LNCaP clone FGC (cell line): ENCODE measurements around the gene PRPF40A.

Source experiments
- DNase-seq: peaks from one replicate; pipeline ENCODE4 v3.0.0-alpha.2; 2011; ENCODE audit warnings: low read depth
- H3K4me3 ChIP-seq: 2 replicates; pipeline ENCODE4 v1.5.1; 2011; ENCODE audit warnings: mild to moderate bottlenecking, low read depth, low read length, control low read depth
- TF ChIP-seq, protein P1 (sequence below): IDR thresholded peaks from 2 replicates; pipeline ENCODE4 v1.5.1; 2012; ENCODE audit warnings: mild to moderate bottlenecking; ENCODE audit not compliant: control insufficient read depth, insufficient read depth; ENCODE audit errors: extremely low read depth

Gene PRPF40A

GRCh38 chr2:152623076-152623740 lies 94.1 kb downstream of the PRPF40A start:
- TF ChIP-seq, protein P1, sequence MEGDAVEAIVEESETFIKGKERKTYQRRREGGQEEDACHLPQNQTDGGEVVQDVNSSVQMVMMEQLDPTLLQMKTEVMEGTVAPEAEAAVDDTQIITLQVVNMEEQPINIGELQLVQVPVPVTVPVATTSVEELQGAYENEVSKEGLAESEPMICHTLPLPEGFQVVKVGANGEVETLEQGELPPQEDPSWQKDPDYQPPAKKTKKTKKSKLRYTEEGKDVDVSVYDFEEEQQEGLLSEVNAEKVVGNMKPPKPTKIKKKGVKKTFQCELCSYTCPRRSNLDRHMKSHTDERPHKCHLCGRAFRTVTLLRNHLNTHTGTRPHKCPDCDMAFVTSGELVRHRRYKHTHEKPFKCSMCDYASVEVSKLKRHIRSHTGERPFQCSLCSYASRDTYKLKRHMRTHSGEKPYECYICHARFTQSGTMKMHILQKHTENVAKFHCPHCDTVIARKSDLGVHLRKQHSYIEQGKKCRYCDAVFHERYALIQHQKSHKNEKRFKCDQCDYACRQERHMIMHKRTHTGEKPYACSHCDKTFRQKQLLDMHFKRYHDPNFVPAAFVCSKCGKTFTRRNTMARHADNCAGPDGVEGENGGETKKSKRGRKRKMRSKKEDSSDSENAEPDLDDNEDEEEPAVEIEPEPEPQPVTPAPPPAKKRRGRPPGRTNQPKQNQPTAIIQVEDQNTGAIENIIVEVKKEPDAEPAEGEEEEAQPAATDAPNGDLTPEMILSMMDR = no peak
- no peak overlapping the region for H3K4me3 ChIP-seq
- DNase-seq = no peak

GRCh38 chr2:152622219-152622618 lies 95.0 kb downstream of the PRPF40A start:
- TF ChIP-seq, protein P1 = no peak
- no peak overlapping the region for H3K4me3 ChIP-seq
- no peak for DNase-seq

DNA sequence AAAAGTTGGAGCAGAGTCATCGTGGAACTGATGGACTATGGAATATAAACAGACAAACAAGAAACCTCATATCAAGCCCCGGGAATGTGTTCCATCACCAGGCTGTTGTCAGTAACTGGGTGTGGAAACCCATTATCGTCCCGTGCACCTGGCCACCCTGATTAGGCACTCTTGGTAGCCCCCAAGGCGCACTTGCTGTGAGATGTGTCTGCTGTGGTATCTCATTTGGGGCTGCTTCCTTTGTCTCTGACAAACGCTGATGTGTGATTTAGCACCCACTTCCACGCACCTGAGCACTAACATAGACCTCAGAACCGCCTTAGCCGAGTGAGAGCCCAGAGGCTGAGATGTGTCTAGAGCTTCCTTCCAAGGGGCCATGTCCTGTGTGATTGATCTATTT lies 96.3 kb downstream of the PRPF40A start:
- no peak for DNase-seq
- H3K4me3 ChIP-seq = no peak overlapping the region
- TF ChIP-seq, protein P1 = no peak

DNA sequence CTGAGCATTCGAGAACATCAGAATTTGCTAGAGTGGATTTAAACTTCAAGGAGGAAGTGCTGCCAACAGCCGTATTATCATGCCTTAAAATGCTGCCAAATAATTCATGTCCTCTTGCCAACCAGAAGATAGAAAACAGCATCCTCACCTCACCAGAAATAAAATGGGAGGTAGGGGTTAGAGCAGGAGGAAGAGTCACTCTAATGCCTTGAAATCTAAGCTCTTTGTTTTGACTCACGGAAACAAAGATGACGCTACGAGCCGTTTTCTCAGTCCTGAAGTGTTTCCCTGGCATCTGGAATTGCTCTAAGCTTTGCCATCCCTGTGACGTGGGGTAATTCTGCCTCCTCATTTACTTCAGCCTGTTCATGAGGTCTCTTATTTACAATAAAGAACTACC lies 97.1 kb downstream of the PRPF40A start:
- TF ChIP-seq, protein P1 = no peak
- H3K4me3 ChIP-seq = no peak overlapping the region
- no peak for DNase-seq

DNA sequence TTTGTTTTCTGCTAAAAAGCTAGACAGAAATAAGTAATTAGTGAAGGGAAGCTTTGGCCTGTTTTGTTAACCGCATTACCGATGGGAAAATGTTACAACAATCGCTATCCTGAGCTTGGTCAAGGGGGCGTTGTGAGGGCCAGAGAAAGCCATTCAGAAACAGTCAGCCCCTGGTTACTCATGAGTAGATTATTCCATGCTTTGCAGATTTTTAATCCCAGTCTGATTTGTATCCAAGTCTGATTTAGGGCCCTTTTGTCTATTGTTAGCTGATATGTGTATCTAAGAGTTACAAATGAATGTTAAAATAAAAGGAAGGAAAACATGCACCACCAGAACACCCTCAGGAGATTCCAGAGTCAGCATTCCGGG lies 99.1 kb downstream of the PRPF40A start:
- TF ChIP-seq, protein P1 = no peak
- no peak for DNase-seq

DNA sequence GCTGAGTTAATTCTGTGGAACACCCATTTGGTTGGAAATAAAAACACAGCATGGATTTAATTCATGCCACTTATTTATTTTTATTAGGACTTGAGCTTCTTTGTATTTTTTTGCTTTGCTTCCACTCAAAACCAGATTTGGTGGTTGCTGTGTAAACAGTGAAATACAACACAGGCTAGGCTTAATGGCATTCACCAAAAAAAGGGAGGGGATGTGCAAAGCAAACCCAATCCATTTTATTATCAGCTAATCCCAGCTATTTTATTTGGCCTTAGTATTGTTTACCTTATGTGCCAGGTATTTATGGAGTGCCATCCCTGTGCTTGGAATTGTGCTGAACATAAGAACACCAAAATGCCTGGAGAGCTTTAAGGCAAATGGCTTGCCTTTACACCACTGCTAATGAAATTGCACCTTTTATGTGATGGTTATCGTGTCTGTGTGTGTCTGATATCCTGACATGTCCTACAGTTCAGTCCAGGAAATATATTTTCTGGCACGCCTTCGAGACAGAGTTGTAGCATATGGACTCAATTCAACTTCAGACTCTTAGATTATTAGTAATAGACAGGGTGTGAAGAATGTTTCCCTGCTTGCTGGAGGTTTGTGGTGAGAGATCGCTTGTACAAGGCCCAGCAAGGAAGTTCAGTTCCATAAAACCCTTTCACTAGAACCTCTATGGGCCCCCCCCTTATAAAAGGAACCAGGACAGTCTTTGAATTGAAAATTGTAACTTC lies 99.6 kb downstream of the PRPF40A start:
- H3K4me3 ChIP-seq = no peak overlapping the region
- DNase-seq = no peak
- TF ChIP-seq, protein P1 = no peak

More for the DNA sequence above, 99.1 kb downstream of the PRPF40A start:
- no peak overlapping the region for H3K4me3 ChIP-seq
